Superior temporal gyrus (tissue), 1 donor: ENCODE data around the gene SORCS3.

Experiments used
- DNase-seq: peaks from one replicate; pipeline ENCODE4 v3.0.0-alpha.2; 2016; ENCODE audit errors: extremely low spot score

The SORCS3 gene

DNA sequence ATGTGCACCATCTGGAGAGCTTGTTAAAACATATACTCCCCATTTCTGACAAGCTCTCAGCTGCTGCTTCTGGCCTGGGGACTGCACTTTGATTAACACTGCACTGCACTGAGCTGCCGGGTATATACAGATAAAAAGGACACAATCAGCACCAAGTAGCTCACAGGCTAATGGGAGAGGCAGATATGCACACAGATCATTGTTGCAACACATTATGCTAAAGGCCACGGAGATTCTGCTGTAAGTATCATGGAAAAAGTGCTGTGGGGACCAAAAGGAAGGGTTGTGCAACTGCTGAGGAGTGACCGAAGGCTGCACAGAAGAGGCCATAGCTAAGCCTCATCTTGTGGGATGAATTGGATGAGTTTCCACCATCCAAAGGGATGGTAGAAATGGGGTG is 455.2 kb downstream of the SORCS3 start:
- DNase-seq = no peak

DNA sequence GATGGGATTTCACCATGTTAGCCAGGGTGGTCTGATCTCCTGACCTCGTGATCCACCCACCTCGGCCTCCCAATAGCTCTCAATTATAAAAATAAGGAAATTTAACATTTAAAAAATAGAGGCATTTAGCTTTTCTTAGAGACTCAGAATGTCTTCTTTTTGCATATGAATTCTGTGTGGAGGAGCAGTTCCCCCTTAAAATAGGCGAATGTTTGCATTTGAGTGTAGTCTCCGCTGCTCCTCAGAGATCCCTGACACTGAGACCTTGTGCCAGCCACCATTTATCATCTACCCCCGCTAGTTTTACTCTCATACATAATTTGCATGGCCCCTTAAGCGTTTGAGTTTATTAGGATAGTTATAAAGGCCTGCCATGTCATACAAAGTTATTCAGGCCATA is 461.9 kb downstream of the SORCS3 start:
- no peak for DNase-seq

GRCh38 chr10:105104297-105104696 is 463.2 kb downstream of the SORCS3 start:
- peak; percentile 16 for DNase-seq

- no peak for DNase-seq
Measured at GRCh38 chr10:105109164-105109563, 468.1 kb downstream of the SORCS3 start.

- DNase-seq = no peak
Measured at GRCh38 chr10:105112862-105113261, 471.8 kb downstream of the SORCS3 start.

DNA sequence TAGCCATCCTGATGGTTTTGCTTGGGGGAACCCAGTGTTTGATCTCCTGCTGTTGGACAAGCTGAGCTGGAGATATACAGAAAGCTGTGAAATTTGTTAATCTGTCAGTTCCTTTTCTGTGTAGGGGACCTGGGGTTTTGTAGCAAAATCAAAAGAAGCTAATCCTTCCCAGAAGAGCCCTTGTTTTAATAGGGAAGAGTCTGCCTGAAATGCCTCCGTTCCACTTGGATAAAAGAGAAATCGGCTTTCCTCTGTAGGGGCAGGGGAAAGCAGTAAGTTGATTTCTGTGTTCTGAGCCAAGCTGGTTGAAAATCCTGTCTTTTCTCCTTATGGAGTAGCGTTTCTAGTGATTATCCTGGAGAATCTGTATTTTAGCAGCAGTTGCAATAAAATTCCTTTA is 472.6 kb downstream of the SORCS3 start:
- DNase-seq = no peak

DNA sequence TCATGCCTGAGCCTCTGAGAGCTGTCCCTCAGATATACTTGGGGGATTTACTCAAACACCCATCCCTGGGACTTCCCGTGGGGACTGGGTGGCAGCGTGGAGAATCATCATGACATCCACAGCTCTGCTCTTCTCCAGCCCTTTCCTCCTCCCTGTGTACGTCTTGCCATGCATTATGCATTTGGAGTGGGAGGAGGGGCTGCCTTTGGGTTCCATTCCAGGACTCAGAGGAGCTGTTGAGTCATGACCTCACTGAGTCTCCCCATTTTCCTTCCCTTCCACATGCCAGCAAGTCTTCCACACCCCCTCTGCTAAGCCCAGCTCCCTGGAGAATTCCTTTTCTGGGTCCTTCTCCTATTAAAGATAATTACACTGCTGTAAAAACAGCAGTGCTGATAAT is 480.7 kb downstream of the SORCS3 start:
- no peak for DNase-seq

DNA sequence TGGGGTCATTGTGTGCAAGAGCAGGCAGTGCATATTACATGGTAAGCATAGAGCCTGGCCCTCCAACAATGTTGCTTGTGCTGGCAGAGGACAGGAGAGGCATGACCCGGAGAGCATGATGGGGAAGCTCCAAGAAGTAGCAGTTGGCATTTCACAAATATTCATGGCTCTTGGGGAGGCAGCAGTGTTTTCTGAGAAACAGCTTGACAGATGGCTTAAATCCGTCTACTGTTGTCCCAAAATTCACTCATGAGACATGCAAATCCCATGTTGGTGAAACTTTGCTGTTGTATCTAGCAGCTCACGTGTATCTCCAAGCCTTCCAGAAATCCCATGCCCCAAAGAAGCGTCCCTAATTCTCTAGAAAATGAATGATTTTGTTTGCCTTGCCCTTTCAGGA is 487.0 kb downstream of the SORCS3 start:
- no peak for DNase-seq

GRCh38 chr10:105138358-105138757 is 497.3 kb downstream of the SORCS3 start:
- peak; percentile 20 for DNase-seq

GRCh38 chr10:105139363-105139896 is 498.3 kb downstream of the SORCS3 start:
- no peak for DNase-seq

DNA sequence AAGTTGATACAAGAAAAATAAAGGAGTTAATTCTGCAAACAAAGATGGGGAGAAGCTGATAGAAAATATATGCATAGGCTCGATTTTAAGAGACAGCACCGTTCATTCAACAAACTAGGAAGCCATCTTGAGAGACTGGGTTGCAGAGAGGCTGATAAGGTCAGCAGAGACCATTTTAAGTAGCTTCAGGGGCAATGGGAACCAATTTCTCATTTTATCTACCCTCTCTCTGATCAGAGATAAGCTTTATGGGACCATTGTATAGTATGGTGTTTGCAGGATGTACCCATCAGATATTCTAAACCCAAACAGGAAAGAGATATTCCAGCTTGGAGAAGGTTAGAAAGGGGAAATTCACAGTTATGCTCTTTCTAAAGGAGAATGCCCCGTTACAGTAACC is 499.5 kb downstream of the SORCS3 start:
- DNase-seq = no peak

GRCh38 chr10:105145711-105146110 is 504.6 kb downstream of the SORCS3 start:
- no peak for DNase-seq

GRCh38 chr10:105146436-105146835 is 505.3 kb downstream of the SORCS3 start:
- no peak for DNase-seq

DNA sequence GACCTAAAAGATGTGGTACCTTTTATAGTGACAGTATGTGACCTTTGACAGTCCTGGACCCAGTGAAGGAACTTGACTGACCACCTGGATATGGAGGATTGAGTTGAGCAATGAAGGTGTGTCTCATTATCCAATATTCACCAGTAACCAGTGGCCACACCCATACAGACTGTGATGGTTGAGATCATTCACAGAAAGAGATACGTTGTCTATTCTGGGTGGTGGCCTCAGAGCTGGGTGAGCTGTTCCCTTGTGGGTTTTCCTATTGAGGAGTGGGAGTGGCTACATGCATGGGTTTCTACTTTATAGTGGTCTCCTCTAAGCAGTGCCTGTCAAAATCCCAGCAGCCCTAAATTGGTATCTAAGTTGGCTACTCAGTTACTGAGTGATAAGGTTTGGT is 507.4 kb downstream of the SORCS3 start:
- no peak for DNase-seq

DNA sequence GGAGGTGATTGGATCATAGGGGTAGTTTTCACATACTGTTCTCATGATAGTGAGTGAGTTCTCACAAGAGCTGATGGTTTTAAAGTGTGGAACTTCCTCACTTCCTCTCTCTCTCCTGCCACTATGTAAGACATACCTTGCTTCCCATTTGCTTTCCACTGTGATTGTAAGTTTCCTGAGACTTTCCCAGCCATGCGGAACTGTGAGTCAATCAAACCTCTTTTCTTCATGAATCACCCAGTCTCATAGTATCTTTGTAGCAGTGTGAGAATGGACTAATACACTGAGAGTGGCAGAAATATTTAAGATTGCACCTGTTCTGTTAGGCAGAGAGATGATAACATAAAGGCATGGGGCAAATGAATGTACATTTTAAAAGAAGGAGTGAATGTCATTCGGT is 507.8 kb downstream of the SORCS3 start:
- no peak for DNase-seq

- no peak for DNase-seq
Measured at GRCh38 chr10:105149371-105149891, 508.3 kb downstream of the SORCS3 start.

GRCh38 chr10:105150259-105150880 is 509.3 kb downstream of the SORCS3 start:
- DNase-seq = no peak

DNA sequence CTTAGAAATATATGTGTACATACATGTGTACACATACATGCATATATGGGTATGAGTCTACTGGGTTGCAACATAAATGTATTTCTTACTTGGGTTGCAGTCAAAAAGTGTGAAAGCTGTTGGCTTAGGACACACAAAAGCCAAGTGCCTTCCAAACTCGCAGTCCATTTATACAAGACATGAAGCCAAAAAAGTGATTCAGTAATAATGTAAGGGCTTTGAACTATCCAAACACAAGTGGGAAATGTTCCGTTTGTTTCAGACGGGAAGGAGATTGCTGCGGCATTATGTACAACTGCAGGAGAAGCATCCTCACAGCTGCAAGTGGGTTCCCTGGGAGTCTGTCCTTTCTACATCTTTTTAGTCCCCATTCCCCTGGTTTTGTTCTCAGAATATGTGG is 513.6 kb downstream of the SORCS3 start:
- DNase-seq = no peak

- no peak for DNase-seq
Measured at GRCh38 chr10:105159268-105159667, 518.2 kb downstream of the SORCS3 start.

GRCh38 chr10:105161149-105161548 is 520.1 kb downstream of the SORCS3 start:
- DNase-seq = no peak

DNA sequence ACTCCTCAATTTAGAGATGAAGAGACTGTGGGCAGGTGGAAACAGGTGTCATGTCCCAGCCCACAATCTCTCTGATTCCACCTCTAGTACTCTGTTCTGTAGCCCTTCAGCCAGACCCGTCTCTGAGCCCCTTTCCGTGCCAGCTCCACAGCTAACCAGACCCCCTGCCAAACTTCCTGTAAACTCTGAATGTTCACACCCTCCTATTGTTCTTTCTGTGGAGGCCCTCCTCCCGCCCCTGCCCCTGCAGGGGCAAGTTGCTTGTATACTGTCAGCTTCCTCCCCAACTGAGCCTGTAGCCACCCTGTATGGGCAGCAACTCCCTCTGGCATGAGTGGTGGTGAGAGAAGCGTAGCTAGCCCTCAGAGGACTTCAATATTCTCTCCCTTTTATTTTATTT is 520.7 kb downstream of the SORCS3 start:
- no peak for DNase-seq

DNA sequence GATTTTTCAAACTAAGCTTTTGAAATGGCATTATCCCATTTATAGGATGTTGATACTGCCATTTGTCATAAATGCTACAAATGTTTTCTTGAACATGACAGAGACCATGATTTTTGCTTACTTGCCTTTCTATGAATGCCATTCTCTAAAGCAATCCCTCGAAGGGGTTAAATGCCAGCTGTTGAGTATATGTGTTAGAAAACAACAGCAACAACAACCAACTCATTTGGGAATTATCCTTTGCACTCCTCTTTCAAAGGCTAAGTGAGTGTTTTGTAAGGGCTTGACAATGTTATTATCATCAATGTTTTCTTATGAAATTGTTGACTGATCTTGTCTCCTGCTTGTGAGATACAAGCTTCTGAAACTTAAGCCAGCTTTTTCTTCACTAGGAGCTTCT is 529.4 kb downstream of the SORCS3 start:
- DNase-seq = no peak

DNA sequence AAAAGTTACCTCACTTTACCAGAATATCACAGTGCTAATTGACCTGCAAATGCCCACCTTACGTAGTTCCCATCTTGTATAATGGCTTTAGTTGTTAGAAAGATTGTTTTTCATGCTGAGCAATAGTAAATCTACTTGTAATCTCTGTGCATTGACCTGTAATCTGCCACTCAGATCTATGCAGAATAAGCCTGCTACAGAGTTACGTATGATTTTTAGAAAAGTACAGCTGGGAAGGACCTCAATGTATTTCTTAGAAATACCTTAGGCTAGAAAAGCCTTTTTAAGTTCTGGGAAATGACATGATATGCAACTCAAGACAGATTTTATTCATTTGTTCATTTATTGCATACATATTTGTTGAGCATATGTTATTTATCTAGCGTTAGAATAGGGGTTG is 530.9 kb downstream of the SORCS3 start:
- no peak for DNase-seq

GRCh38 chr10:105181626-105182025 is 540.5 kb downstream of the SORCS3 start:
- DNase-seq = no peak
